Head of caudate nucleus (tissue), 42 donors: Measurements from ENCODE around the gene APBB3.
"Not testable (repeated sequence)": the region's sequence is repeated elsewhere in the genome, so short reads cannot be mapped to it uniquely, and the experiment has no call there.

Experiments
- DNase-seq, 42 donors: peaks; one replicate each; pipeline versions ENCODE4 v3.0.0 to v3.0.0-alpha.2; 2020 to 2021; ENCODE audit warnings: mixed read lengths in 7 of 42
- intact Hi-C: fragments of 100-400 bp; cut with DNase I; formaldehyde crosslinking; loops from one replicate; pipeline ENCODE4 v1.15.0; 2022

Gene APBB3, protein sequence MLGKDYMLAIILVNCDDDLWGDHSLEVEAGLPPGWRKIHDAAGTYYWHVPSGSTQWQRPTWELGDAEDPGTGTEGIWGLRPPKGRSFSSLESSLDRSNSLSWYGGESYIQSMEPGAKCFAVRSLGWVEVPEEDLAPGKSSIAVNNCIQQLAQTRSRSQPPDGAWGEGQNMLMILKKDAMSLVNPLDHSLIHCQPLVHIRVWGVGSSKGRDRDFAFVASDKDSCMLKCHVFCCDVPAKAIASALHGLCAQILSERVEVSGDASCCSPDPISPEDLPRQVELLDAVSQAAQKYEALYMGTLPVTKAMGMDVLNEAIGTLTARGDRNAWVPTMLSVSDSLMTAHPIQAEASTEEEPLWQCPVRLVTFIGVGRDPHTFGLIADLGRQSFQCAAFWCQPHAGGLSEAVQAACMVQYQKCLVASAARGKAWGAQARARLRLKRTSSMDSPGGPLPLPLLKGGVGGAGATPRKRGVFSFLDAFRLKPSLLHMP

DNA sequence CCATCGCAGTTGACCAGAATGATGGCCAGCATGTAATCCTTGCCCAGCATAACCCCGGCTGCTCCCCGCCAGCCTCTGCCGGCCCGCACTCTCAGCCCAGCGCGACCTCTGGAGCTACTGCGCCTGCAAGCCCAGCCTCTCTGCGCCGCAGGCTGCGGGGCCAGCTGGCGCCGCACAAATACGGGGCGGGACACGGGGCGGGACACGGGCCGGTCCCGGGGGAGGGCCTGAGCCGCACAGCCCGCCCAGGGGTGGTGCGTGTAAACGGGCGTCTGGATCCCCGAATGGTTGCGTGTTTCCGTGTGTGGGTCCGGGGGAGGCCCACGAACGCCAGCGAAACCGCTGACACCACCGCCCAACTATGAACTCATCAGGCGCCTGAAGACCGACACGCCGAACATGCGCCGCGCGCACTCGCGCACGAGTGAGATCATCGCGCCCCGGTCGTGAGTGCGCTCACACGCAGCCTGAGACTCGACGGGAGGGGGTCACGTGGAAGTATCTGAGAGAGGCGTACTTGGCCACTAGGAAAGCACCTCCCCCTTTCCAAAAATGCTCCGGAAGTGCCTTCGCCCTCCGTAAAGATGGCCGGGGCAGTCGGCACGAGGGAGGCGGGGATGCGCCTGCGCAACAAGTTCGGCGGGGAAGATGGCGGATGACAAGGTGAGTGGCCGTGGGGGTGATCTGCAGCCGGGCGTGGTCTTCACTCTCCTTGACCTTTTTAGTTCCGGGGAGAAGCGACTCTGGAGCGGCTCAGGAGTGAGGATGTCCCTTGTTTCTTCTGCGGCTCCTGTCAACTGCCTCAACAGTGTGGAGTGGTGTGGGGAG lies at the start of gene APBB3, which contains the start of gene SLC35A4:
Gene APBB3 (minus strand): TSS at position 403 of the 828 bp plus-strand sequence. CDS start 353 bp downstream, at position 50.
Gene SLC35A4 (plus strand): TSS at position 633 of the 828 bp plus-strand sequence. CDS start 2,342 bp downstream, outside the sequence.
- intact Hi-C loops: loop anchor here (5.0 to 10.0 kb wide), 3 partner anchors 73 to 130 kb away; partner anchors contain the start of genes HARS1, HARS2, IK and NDUFA2
- peak; percentile 94 to 99 (median 98) for DNase-seq

- DNase-seq: no peak
- intact Hi-C loops: no loop called here
Observed at GRCh38 chr5:140611020-140611521, 46.7 kb upstream of the APBB3 start.

DNA sequence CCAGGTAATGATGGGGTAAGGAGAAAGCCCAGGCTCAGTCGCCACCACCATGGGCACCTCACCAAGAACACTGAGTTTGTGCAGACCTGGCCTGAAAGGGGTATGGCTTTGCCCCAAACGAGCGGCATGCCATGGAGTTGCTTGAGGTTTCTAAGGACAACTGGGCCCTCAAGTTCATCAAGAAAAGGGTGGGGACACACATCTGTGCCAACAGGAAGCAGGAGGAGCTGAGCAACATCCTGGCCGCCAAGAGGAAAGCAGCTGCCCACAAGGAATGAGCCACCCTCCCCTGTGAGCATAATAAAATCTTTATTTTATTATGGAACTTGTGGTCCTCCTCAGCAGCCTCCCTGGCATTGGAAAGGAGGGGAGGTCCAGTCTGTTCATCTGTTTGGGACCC lies 44.7 kb upstream of the APBB3 start:
- peak in 21 of 42 donors; percentile 4 to 57 (median 40) for DNase-seq
- intact Hi-C loops: no loop called here

- intact Hi-C loops: no loop called here
- DNase-seq: no peak
Observed at GRCh38 chr5:140608722-140609121, 44.3 kb upstream of the APBB3 start.

GRCh38 chr5:140607031-140607430 lies 42.6 kb upstream of the APBB3 start:
- intact Hi-C loops: no loop called here
- DNase-seq: no peak

GRCh38 chr5:140605879-140606278 lies 41.5 kb upstream of the APBB3 start:
- DNase-seq: no peak
- intact Hi-C loops: no loop called here

DNA sequence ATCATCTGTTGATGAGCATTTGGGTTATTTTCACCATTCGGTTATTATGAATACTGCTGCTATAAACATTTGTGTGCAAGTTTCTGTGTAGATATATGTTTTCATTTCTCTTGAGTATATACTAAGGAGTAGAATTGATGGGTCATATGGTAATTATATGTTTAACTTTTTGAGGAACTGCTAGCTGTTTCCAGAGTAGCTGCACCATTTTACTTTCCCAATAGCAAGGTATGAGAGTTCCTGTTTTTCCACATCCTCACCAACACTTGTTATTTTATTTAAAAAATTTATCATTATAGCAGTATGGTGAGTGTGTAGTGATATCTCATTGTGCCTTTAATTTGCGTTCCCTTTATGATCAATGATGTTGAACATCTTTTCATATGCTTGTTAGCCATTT lies 39.3 kb upstream of the APBB3 start:
- intact Hi-C loops: no loop called here
- no peak for DNase-seq

GRCh38 chr5:140603446-140603698 lies 39.0 kb upstream of the APBB3 start:
- intact Hi-C loops, DNase-seq: not testable (repeated sequence)

- intact Hi-C loops: no loop called here
- no peak for DNase-seq
Observed at GRCh38 chr5:140602147-140602546, 37.7 kb upstream of the APBB3 start.

GRCh38 chr5:140600096-140600495 lies 35.7 kb upstream of the APBB3 start:
- intact Hi-C loops: no loop called here

DNA sequence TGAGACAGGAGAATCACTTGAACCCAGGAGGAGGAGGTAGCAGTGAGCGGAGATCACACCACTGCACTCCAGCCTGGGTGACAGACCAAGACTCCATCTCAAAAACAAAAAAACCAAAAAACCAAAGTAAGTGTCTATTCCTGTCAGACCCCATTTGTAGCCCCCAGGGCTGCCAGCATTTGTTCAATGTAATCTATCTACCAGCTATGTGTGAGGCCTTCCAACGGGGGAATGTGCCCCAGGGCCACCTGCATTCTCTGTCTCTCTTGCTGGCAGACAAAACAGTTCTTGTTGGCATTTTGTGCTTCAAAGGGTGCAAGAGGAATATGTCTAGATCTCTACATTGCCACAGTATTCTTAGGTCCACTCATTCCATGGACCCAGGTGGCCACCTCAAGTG lies 34.4 kb upstream of the APBB3 start:
- no peak for DNase-seq
- intact Hi-C loops: no loop called here

More at GRCh38 chr5:140600096-140600495, 35.7 kb upstream of the APBB3 start:
- no peak for DNase-seq

- intact Hi-C loops: no loop called here
- DNase-seq: peak in 15 of 42 donors; percentile 15 to 63 (median 32)
Observed at GRCh38 chr5:140596321-140596741, 31.9 kb upstream of the APBB3 start.

DNA sequence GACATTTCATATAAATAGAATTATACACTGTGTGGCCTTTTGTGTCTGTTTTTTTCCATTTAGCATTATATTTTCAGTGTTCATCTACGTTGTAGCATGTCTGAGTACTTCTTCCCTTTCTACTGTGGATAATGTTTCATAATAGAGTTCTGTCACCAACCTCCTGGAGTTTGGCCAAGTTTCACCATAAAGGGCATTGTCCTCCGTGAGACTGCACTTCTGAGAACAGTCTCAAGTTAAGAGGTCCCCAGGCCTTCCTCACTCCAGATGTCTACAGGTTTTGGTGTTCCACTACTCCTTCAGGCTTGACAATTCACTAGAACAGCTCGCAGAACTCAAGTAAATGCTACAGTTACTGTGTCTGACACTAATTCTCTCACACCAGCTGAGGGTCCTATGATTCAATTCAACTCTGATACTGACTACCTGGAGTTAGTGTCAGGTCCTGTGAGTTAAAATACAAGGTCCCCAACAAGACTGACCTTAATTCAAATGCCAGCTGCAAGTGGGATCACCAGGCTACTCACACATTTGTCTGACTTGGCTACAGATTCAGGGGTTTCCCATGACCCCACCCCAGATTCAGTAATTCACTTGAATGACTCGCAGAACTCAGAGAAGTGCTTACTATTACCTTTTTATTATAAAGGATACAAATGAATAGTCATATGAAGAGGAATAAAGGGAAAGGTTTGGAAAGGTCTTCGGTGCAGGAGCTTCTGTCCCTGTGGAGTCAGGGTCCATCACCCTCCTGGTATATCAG lies 31.3 kb upstream of the APBB3 start:
- intact Hi-C loops: no loop called here
- DNase-seq: peak in 23 of 42 donors; percentile 12 to 77 (median 38)

DNA sequence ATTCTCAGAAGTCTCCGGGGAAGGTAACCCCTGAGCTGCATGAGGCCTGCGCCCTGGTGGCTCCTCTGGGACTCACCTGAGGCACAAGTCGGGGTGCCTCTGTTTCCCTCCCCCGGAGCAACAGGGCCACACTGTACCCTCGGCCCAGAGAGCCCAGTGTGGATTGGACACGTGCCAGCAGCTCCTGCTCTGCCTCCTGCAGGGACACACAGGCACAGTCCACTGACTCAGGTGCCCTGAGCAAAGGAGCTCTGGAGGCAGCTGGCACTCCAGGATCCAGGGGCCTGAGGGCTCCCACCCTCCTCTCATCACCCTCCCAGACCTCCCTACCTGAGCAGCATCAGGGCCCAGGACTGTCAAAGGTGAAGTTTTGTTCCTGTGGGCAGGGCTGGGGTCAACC lies 29.8 kb upstream of the APBB3 start:
- intact Hi-C loops: no loop called here
- no peak for DNase-seq

DNA sequence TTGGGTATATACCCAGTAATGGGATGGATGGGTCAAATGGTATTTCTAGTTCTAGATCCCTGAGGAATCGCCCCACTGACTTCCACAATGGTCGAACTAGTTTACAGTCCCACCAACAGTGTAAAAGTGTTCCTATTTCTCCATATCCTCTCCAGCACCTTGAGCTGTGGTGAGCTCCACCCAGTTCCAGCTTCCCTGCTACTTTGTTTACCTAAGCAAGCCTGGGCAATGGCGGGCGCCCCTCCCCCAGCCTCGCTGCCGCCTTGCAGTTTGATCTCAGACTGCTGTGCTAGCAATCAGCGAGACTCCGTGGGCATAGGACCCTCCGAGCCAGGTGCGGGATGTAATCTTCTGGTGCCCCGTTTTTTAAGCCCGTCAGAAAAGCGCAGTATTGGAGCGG lies 28.7 kb upstream of the APBB3 start:
- intact Hi-C loops, DNase-seq: not testable (repeated sequence)

GRCh38 chr5:140591747-140592372 lies 27.5 kb upstream of the APBB3 start:
- intact Hi-C loops: no loop called here
- DNase-seq: peak in 1 of 42 donors; percentile 7

GRCh38 chr5:140590861-140591260 lies 26.5 kb upstream of the APBB3 start:
- intact Hi-C loops: no loop called here
- no peak for DNase-seq

DNA sequence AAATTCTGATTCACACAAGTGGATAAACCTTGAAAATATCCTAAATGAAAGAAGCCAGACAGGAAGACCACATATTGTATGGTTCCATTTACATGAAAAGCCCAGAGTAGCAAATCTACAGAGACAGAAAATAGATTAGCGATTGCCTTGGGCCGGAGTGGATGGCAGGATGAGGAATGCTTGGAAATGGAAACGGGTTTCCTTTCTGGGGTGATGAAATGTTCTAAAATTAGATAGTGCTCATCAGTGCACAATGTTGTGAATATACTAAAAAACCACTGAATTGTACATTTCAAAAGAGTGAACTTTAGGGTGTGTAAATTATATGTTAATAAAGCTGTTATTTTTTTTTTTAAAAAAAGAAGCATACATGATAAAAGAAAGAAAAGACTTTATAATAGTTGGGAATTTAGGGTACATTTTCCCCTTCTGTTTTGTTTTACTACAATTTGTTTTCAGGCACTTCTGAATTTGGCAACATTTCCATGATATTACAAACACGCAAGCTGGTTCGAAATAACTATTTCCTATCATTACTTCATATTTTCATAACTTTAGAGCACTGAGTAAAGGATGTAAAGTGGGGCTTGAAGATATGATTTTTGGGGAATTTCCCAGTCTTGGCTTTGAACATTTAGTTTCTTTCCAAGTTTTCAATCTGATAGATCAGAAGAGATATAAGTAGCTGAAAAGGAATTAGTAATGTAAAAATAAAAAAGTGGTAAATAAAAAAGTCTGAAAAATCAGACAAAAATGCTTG lies 24.1 kb upstream of the APBB3 start:
- intact Hi-C loops: no loop called here
- no peak for DNase-seq
